Purkinje cell (primary cell): ENCODE results near the gene PBOV1. TPM values are rescaled to one million over a fixed set of nuclear protein-coding genes. Genes with fewer than 3 reads are reported as not detected.

ENCODE experiments used
- polyA plus RNA-seq: library from polyadenylated mRNA; unstranded; fragments of >200 nt; fragmentation: Nextera tagmentation; gene quantifications from 2 replicates; pipeline ENCODE4 v1.2.1, GENCODE V29; 2014

Gene PBOV1
- polyA plus RNA-seq: not detected in 2 replicates

DNA sequence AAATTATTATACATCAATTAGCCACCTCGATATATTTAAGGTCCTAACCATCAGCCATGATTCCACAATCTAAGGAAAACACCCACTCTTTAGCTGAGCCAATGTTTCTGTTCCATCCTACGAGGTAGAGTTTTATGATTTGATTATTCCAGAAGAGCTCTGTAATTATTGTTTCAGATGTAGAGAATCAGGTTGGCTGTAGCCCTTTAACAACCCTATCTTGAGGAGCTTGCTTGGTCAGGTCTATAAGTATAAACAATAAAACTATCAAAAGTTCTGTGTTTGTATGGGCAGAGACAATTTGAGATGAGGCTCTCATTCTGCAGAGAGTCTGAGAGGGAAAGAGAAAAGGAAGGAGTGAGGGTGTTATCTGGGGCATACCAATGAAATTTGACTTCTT, at the start of gene PBOV1:
PBOV1 (minus strand) TSS at position 43 of the 400 bp plus-strand sequence. CDS start 96 bp downstream, outside the sequence.

Other genes starting within 250 kb of the PBOV1 start
- gene PERP, start 111.1 kb downstream of the PBOV1 start, polyA plus RNA-seq: 35.7 and 40.3 TPM in 2 replicates
- gene ARFGEF3, start 56.6 kb downstream of the PBOV1 start, polyA plus RNA-seq: 10.4 and 12.2 TPM in 2 replicates
- gene SMIM28, start 159.4 kb upstream of the PBOV1 start, polyA plus RNA-seq: not detected in 2 replicates
- gene HEBP2, start 185.7 kb upstream of the PBOV1 start, polyA plus RNA-seq: 43.3 and 52.5 TPM in 2 replicates